ENCODE measurements around the gene SENP1.

The SENP1 gene

GRCh38 chr12:48017496-48017895 is 88.4 kb downstream of the SENP1 start:
- peaks cover 99% of the 10 kb centered on the region for H3K27me3 ChIP-seq (ENCODE audit: control insufficient read depth, insufficient read depth, low read length)
- no peak overlapping the region for H3K9ac ChIP-seq (ENCODE audit: low read length)
- H3K4me1 ChIP-seq (ENCODE audit: control insufficient read depth, insufficient read depth, low read length) = peaks cover 6% of the 10 kb centered on the region
- no peak overlapping the region for H3K27ac ChIP-seq (ENCODE audit: low read depth, low read length)
- no peak overlapping the region for H3K4me3 ChIP-seq (ENCODE audit: low read depth, low read length)
- no peaks in the 10 kb centered on the region for H3K36me3 ChIP-seq (ENCODE audit: control insufficient read depth, insufficient read depth, low read length)
- no peaks in the 10 kb centered on the region for H3K9me3 ChIP-seq (ENCODE audit: control insufficient read depth, insufficient read depth, low read depth, low read length)

GRCh38 chr12:48016373-48017020 is 89.4 kb downstream of the SENP1 start:
- H3K9me3 ChIP-seq (ENCODE audit: control insufficient read depth, insufficient read depth, low read depth, low read length) = no peaks in the 10 kb centered on the region
- no peaks in the 10 kb centered on the region for H3K4me1 ChIP-seq (ENCODE audit: control insufficient read depth, insufficient read depth, low read length)
- no peaks in the 10 kb centered on the region for H3K36me3 ChIP-seq (ENCODE audit: control insufficient read depth, insufficient read depth, low read length)
- H3K9ac ChIP-seq (ENCODE audit: low read length) = no peak overlapping the region
- H3K27ac ChIP-seq (ENCODE audit: low read depth, low read length) = no peak overlapping the region
- H3K4me3 ChIP-seq (ENCODE audit: low read depth, low read length) = no peak overlapping the region
- peaks cover 100% of the 10 kb centered on the region for H3K27me3 ChIP-seq (ENCODE audit: control insufficient read depth, insufficient read depth, low read length)

GRCh38 chr12:48015954-48016353 is 89.9 kb downstream of the SENP1 start:
- Histone ChIP-seq H3K36me3 (ENCODE audit: control insufficient read depth, insufficient read depth, low read length) (no peaks in the 10 kb centered on the region), H3K27me3 (ENCODE audit: control insufficient read depth, insufficient read depth, low read length) (peaks cover 100% of the 10 kb centered on the region), H3K4me3 (ENCODE audit: low read depth, low read length) (no peak overlapping the region), H3K4me1 (ENCODE audit: control insufficient read depth, insufficient read depth, low read length) (no peaks in the 10 kb centered on the region), H3K9ac (ENCODE audit: low read length) (no peak overlapping the region), H3K27ac (ENCODE audit: low read depth, low read length) (no peak overlapping the region), H3K9me3 (ENCODE audit: control insufficient read depth, insufficient read depth, low read depth, low read length) (no peaks in the 10 kb centered on the region)

GRCh38 chr12:48015129-48015528 is 90.8 kb downstream of the SENP1 start:
- no peak overlapping the region for H3K27ac ChIP-seq (ENCODE audit: low read depth, low read length)
- H3K9ac ChIP-seq (ENCODE audit: low read length) = no peak overlapping the region
- H3K36me3 ChIP-seq (ENCODE audit: control insufficient read depth, insufficient read depth, low read length) = no peaks in the 10 kb centered on the region
- H3K9me3 ChIP-seq (ENCODE audit: control insufficient read depth, insufficient read depth, low read depth, low read length) = no peaks in the 10 kb centered on the region
- H3K4me1 ChIP-seq (ENCODE audit: control insufficient read depth, insufficient read depth, low read length) = no peaks in the 10 kb centered on the region
- no peak overlapping the region for H3K4me3 ChIP-seq (ENCODE audit: low read depth, low read length)
- H3K27me3 ChIP-seq (ENCODE audit: control insufficient read depth, insufficient read depth, low read length) = peaks cover 100% of the 10 kb centered on the region

- no peak overlapping the region for H3K4me3 ChIP-seq (ENCODE audit: low read depth, low read length)
- no peaks in the 10 kb centered on the region for H3K36me3 ChIP-seq (ENCODE audit: control insufficient read depth, insufficient read depth, low read length)
- H3K9ac ChIP-seq (ENCODE audit: low read length) = no peak overlapping the region
- H3K27ac ChIP-seq (ENCODE audit: low read depth, low read length) = no peak overlapping the region
- H3K27me3 ChIP-seq (ENCODE audit: control insufficient read depth, insufficient read depth, low read length) = peaks cover 100% of the 10 kb centered on the region
- no peaks in the 10 kb centered on the region for H3K4me1 ChIP-seq (ENCODE audit: control insufficient read depth, insufficient read depth, low read length)
- no peaks in the 10 kb centered on the region for H3K9me3 ChIP-seq (ENCODE audit: control insufficient read depth, insufficient read depth, low read depth, low read length)
Observed at GRCh38 chr12:48013287-48013686, 92.6 kb downstream of the SENP1 start.

GRCh38 chr12:48012070-48012469 is 93.8 kb downstream of the SENP1 start:
- no peaks in the 10 kb centered on the region for H3K9me3 ChIP-seq (ENCODE audit: control insufficient read depth, insufficient read depth, low read depth, low read length)
- H3K4me3 ChIP-seq (ENCODE audit: low read depth, low read length) = no peak overlapping the region
- no peaks in the 10 kb centered on the region for H3K36me3 ChIP-seq (ENCODE audit: control insufficient read depth, insufficient read depth, low read length)
- H3K9ac ChIP-seq (ENCODE audit: low read length) = no peak overlapping the region
- H3K27me3 ChIP-seq (ENCODE audit: control insufficient read depth, insufficient read depth, low read length) = peaks cover 100% of the 10 kb centered on the region
- H3K27ac ChIP-seq (ENCODE audit: low read depth, low read length) = no peak overlapping the region
- no peaks in the 10 kb centered on the region for H3K4me1 ChIP-seq (ENCODE audit: control insufficient read depth, insufficient read depth, low read length)

- Histone ChIP-seq H3K9me3 (ENCODE audit: control insufficient read depth, insufficient read depth, low read depth, low read length) (no peaks in the 10 kb centered on the region), H3K4me1 (ENCODE audit: control insufficient read depth, insufficient read depth, low read length) (0 out of 2 replicates have a peak, but pooled peaks cover 3% of the 10 kb centered on the region), H3K27me3 (ENCODE audit: control insufficient read depth, insufficient read depth, low read length) (peaks cover 100% of the 10 kb centered on the region)
Observed at GRCh38 chr12:48010366-48010970, 95.4 kb downstream of the SENP1 start.

GRCh38 chr12:48009471-48009870 is 96.4 kb downstream of the SENP1 start:
- Histone ChIP-seq H3K9me3 (ENCODE audit: control insufficient read depth, insufficient read depth, low read depth, low read length) (no peaks in the 10 kb centered on the region), H3K27me3 (ENCODE audit: control insufficient read depth, insufficient read depth, low read length) (peaks cover 100% of the 10 kb centered on the region), H3K9ac (ENCODE audit: low read length) (no peak overlapping the region), H3K4me3 (ENCODE audit: low read depth, low read length) (no peak overlapping the region), H3K27ac (ENCODE audit: low read depth, low read length) (no peak overlapping the region), H3K36me3 (ENCODE audit: control insufficient read depth, insufficient read depth, low read length) (no peaks in the 10 kb centered on the region), H3K4me1 (ENCODE audit: control insufficient read depth, insufficient read depth, low read length) (peaks cover 11% of the 10 kb centered on the region)

More at GRCh38 chr12:48010366-48010970, 95.4 kb downstream of the SENP1 start:
- H3K36me3 ChIP-seq (ENCODE audit: control insufficient read depth, insufficient read depth, low read length) = no peaks in the 10 kb centered on the region
- no peak overlapping the region for H3K27ac ChIP-seq (ENCODE audit: low read depth, low read length)
- H3K9ac ChIP-seq (ENCODE audit: low read length) = no peak overlapping the region
- no peak overlapping the region for H3K4me3 ChIP-seq (ENCODE audit: low read depth, low read length)

- Histone ChIP-seq H3K9ac (ENCODE audit: low read length) (no peak overlapping the region), H3K9me3 (ENCODE audit: control insufficient read depth, insufficient read depth, low read depth, low read length) (no peaks in the 10 kb centered on the region), H3K4me1 (ENCODE audit: control insufficient read depth, insufficient read depth, low read length) (peaks cover 11% of the 10 kb centered on the region), H3K36me3 (ENCODE audit: control insufficient read depth, insufficient read depth, low read length) (no peaks in the 10 kb centered on the region), H3K27me3 (ENCODE audit: control insufficient read depth, insufficient read depth, low read length) (peaks cover 100% of the 10 kb centered on the region), H3K4me3 (ENCODE audit: low read depth, low read length) (no peak overlapping the region), H3K27ac (ENCODE audit: low read depth, low read length) (no peak overlapping the region)
Observed at GRCh38 chr12:48008950-48009349, 96.9 kb downstream of the SENP1 start.

- no peaks in the 10 kb centered on the region for H3K9me3 ChIP-seq (ENCODE audit: control insufficient read depth, insufficient read depth, low read depth, low read length)
- H3K4me3 ChIP-seq (ENCODE audit: low read depth, low read length) = no peak overlapping the region
- no peaks in the 10 kb centered on the region for H3K36me3 ChIP-seq (ENCODE audit: control insufficient read depth, insufficient read depth, low read length)
- H3K9ac ChIP-seq (ENCODE audit: low read length) = no peak overlapping the region
- no peak overlapping the region for H3K27ac ChIP-seq (ENCODE audit: low read depth, low read length)
- H3K27me3 ChIP-seq (ENCODE audit: control insufficient read depth, insufficient read depth, low read length) = peaks cover 100% of the 10 kb centered on the region
- peaks cover 17% of the 10 kb centered on the region for H3K4me1 ChIP-seq (ENCODE audit: control insufficient read depth, insufficient read depth, low read length)
Observed at GRCh38 chr12:48008349-48008748, 97.5 kb downstream of the SENP1 start.

GRCh38 chr12:48007206-48007605 is 98.7 kb downstream of the SENP1 start:
- H3K9me3 ChIP-seq (ENCODE audit: control insufficient read depth, insufficient read depth, low read depth, low read length) = no peaks in the 10 kb centered on the region
- H3K27ac ChIP-seq (ENCODE audit: low read depth, low read length) = no peak overlapping the region
- H3K9ac ChIP-seq (ENCODE audit: low read length) = no peak overlapping the region
- peaks cover 29% of the 10 kb centered on the region for H3K4me1 ChIP-seq (ENCODE audit: control insufficient read depth, insufficient read depth, low read length)
- no peaks in the 10 kb centered on the region for H3K36me3 ChIP-seq (ENCODE audit: control insufficient read depth, insufficient read depth, low read length)
- H3K4me3 ChIP-seq (ENCODE audit: low read depth, low read length) = no peak overlapping the region
- H3K27me3 ChIP-seq (ENCODE audit: control insufficient read depth, insufficient read depth, low read length) = peaks cover 100% of the 10 kb centered on the region

All from HUES6 (cell line).